Stimulated activated CD4-positive, alpha-beta T cell treated with anti-CD3 and anti-CD28 coated beads, TNF-alpha, amount 100 ng/mL, for 24 hours (primary cell): Measurements from ENCODE around the gene NR3C1.

Experiments
- DNase-seq, 3 experiments: peaks; one replicate each; pipeline ENCODE4 v3.0.0-alpha.2; 2020; ENCODE audit warnings: low read depth in 3 of 3

Gene NR3C1

DNA sequence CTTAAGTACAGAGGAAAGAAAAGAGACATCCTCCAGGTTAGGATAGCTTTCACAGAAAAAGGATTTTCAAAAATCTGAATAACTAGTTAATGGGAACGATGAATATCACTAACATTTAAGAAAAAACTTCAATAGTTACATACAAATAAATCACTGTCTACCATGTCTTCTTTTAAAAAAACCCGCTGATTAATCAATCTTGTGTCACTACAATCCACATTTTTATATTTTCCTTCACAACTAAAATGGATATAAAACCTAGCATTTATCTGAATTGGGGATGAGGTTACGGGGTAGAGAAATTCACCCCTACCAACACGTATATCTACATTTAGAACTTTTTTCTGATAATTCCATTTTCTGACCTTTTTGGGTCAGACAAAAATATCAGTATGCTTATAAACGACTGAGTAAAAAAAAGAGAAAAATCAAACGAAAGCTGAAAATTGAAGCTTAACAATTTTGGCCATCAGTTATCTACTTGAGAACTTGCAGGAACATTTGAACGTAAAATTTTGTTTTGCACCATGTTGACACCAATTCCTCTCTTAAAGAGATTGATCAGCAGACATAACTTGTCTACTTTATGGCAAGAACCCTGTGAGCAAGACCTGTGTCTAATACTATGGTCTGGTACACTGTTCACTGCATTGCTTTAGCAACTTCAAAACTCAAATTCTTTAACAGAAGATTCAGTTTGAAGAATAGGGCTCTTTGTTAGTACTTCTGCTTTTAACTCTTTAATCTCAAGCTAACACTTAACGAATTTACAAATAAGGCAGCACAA is 4.8 kb downstream of the NR3C1 start:
- no peak for DNase-seq

DNA sequence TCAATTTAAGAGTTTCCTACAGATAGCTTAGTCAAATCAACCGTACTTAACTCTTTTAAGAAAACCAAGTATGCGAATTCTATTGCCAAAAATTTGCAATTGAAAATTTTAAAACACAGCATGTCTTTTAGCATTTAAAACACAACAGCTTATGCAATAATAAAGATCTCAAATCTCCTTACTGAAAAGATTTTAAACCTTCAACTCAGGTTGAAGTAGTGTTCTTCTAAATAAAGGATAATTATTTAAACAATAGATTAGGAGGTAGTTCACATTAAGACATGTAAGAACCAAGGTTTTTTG is 5.5 kb downstream of the NR3C1 start:
- no peak for DNase-seq

DNA sequence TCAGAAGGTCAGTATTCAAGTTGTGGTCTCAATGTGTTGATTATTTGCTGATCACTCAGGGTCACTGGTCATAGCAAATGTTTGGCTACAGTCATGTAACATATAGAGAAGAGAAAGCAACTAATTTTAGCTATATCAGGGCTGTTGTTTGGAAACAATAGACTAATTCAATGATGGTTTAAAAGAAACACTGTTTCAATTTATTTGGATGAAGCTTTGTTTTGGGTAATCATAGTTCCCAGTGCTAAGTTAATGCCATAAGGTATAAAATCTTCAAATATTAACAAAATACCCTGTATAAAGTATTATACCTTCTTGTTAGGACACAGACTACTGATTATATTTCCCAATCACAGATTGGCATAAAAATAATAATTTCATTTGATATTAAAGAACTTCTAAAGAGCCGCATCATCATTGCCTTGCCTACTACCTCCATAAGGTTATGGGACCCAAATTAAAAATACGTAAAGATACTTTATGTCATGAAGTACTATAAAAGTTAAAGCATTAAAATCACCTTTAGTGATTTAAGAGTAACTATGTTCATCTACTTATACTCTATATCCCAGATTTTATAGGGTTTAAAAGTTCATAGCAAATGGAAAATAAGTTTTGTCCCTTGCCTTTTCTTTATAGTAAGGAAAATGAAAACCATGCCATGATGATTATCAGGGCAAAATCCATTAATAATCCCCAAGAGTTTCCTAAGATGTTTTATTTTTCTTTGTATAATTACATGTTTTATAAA is 6.0 kb downstream of the NR3C1 start:
- no peak for DNase-seq

DNA sequence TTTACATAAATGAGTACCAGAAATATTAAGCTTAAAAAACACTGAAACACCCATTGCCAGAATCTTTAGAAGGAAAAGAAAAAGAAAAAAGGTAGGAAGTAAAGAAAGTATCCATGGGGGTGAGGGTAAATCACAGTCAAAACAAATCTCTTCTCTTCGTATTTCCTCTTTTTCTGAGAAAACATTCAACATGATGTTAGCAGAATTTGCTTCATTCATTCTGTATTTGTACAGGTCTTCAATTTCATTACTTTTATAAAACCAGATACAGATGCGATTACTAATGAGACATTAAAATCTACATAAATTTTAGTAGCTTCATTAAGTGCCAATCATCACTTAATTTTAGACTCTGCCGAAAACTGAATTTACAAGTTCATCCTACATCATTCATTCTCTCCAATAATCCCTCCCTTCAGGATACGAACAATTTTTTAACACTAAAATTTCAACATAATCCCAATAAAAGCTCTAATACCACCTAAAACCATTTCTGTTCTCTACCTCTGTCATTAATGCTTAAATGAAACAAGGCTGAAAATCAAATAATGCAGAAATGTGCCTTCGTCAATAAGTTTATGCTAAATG is 7.0 kb downstream of the NR3C1 start:
- no peak for DNase-seq

DNA sequence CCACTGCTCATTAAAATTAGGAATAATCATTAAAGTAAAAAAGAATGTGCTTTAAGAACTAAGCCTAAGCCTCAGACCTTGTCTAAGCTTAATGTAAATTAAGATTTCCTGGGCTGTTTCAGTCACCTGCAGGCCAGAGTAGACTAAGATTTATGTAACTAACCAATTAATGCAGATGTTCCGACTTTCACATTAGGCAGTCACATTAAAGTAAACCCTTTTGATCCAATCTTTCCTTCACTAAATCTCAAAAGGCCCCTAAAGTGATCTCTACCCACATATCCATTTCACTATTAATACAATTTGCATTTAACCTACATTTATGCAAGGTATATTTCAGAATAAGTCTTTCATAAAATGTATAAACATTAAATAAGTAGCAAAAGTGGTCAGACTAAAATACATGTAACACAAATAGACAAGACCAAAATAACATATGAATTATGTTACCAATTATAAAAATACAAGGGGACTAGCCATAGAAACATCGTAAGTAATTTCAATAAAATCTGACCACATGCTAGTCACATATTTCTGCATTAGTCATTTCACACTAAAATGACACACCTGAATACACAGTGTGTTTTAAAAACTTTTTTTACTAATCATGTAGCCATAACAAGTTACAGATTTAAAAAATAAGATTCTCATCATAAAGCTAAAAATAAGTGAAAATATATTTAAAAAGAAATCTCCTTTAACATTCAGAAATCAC is 7.7 kb downstream of the NR3C1 start:
- no peak for DNase-seq

DNA sequence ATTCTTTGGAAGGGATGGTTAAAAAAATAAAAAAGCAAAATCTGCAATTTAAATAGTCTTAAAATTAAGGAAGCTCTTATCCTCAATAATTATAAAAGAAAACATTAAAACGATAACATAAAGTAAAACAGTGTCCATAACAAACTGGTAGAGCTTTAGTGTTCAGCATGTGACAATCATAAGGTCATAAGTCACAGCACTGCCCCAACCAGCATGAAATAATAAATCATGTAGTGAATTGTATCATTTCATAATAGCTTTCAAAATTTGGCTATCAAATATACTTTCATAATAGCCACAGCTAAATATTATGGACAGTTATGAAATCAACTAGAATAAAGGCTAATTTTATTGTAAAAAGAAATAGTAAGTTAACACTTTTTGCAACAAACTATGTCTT is 10.0 kb downstream of the NR3C1 start:
- no peak for DNase-seq

DNA sequence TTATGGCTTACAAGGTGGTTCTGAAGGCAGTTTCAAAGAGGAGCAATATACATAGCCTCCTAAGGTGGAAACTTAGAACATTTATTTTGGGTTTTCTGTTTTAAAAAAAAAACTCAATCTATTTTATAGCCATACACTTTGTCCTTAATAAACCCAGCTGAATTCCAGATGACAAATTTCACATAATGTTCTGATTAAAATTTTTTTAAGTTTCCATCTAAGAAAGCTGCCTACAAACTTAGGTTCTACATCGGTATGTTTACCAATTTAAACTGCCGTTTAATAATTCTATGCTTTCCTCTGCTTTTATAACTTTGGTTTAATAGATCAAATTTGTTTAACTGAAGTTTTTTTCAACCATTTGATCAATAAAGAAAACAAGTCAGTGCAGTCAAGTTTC is 12.5 kb downstream of the NR3C1 start:
- no peak for DNase-seq

DNA sequence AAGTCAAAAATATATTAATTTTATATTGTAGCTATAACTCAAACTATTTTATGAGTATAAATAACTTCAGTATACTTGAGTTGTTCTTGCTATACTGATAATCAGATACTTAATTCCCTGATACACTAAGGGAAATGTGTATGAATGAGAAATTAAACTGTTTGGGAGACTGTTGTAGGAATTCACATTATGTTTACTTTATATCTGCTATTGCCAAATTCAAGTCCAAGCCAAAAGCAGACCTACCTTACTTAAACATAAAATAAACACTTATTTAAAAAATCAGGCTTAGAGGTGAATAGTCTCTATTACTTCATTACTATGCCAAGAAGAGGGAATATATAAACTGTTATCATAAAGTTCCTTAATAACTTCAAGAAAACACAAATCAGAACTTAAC is 13.2 kb downstream of the NR3C1 start:
- no peak for DNase-seq

DNA sequence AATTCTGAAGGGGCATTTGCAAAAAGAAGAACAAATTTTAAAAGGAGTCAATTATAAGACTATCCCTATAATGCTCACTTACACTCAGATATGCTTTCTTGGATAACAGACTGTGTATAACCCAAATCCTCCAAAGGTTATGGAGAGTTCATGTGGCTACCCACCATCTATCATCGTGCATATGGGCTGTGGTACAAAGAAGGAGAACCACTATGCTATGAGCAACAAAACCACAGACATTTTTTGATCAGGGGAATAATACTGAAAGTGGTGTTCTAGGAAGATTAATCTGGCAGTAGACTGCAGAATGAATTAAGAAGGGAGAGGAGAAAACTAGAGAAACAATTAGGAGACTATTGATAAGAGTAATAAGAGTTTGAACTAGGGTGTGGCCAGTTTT is 16.8 kb downstream of the NR3C1 start:
- DNase-seq: no peak

DNA sequence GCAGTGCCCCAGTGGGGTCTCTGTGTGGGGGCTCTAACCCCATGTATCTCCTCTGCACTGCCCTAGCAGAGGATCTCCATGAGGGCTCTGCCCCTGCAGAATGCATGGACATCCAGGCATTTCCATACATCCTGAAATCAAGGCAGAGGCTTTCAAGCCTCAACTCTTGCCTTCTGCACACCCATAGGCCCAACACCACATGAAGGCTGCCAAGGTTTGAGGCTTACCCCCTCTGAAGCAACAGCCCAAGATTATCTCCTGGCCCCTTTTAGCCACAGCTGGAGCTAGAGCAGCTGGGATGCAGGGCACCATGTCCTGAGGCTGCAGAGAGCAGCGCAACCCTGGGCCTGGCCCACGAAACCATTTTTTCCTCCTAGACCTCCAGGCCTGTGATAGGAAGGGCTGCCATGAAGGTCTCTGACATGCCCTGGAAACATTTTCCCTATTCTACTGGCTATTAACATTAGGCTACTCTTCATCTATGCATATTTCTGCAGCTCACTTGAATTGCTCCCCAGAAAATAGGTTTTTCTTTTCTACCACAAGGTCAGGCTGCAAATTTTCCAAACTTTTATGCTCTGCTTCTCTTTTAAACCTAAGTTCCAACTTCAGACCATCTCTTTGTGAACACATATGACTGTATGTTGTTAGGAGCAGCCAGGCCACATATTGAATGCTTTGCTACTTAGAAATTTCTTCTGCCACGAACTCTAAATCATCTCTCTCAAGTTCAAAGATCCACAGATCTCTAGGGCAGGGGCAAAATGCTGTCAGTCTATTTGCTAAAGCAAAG is 18.4 kb downstream of the NR3C1 start:
- no peak for DNase-seq

DNA sequence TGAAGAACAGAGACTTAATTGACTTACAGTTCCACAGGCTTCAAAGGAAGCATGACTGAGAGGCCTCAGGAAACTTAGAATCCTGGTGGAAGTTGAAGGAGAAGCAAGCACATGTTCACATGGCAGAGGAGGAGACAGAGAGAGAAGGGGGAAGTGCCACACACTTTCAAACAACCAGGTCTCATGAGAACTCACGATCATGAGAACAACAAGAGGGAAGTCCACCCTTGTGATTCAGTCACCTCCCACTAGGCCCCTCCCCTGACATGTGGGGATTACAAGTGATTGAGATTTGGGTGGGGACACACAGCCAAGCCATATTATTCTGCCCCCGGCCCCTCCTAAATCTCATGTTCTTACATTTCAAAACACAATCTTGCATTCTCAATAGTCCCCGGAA is 19.5 kb downstream of the NR3C1 start:
- no peak for DNase-seq

DNA sequence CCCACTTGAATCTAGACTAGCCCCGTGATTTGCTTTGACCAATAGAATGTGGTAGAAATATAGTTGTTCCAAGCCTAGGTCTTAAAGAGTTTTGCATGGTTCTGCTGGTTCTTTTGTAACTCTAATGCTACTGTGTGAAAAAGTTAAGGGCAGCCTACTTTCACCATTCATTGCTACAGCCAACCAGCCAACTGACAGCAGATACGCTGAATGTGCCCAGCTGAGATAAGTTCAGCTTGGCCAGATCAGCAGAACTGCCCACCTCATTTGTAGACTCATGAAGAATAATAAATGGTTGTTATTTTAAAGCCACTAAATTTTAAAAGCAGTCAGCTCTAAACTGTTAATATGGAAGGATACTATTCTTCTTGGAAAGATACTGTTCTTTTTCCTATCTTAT is 23.9 kb downstream of the NR3C1 start:
- DNase-seq: no peak

DNA sequence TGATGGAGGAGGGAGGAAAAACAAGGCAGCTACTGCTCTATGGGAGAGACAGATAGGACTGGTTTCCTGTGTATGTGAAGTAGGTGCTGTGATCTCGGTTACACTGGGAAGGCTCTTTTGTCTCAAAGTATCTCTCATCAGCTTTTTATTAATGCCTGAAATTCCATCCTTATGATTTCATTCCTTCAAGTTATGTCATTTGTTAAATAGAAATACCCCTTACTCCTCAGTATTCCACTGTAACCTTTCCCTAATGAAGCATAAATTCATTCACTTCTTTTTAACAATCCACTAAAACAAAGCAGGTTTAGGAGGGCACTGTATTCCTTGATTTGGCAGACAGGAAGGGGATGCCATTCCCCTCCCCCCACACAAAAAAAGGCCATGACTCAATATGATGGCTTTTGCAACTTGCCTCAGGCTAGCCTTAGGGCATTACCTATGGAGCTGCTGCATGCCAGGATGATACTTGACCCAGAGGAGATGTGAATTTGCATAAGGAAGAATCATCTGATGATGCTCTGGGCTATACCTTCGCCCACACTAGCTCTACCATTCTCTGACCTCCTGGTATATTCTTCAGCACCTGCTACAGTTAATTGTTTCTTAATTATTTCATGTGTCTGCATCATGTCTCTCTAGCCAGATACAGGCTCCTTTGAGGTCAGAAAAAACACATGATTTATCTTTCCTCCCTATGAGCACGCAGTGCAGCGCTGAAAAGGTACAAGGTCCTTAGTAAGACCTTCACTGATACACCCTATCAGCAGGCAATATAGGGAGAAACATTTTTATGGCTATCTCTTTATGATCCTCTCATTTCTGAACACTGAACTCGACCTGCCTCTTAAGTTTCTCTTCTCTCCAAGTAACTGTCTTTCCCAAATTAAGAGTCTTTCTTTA is 26.3 kb downstream of the NR3C1 start:
- DNase-seq: no peak

DNA sequence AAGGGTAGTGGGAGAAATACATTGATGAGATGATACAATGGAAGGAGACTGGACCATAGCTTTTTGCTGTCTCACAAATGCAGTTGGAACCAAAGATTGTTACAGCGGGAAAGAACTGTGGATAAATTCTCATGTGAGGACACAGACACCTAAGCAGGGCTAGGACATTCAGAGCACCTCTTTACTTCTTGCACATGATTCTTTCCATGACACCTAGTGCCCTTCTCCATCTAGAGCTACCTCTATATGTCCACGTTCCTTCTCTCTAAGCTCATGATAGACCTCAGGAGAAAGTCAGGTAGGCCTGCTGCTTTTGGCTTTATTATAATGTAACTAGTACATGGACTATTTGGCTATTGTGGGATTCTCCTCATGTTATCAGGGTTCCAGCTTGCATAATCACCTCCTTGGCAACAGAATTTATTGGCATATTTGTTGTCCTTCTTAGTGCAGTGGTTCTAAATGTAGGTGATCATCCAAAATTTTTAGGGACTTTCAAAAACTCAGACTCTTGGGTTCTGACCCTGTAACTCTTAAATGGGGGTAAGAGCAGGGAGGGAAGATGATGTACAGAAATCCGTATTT is 27.2 kb downstream of the NR3C1 start:
- no peak for DNase-seq

DNA sequence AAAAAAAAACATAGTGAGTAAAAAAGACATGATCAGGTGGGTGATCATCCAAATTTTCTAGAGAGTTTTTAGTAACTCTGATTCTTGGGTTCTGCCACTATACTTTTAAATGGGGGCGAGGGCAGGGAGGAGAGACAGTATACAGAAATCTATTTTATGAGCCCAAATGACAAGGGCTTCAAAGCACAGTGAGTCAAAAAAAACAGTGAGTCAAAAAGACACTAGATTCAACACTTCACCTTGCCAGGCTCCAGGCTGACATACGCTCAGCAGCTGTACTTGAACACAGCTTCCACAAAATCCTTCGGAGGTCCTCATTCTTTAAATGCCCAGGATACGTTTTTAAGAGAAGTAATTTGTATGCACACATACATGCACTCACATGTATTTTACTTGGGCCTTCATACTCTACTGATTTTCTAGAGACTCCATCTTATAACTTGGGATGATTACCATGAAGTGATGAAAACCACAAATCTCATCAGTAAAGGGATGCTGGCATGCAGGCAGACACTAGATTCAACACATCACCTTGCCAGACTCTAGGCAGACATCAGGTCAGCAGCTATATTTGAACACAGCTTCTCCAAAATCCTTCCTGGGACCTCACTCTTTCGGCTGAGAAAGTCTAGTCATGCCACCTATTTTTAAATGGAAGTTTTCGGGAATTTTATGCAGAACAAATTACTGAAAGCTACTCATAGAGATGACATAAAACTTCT is 28.8 kb downstream of the NR3C1 start:
- no peak for DNase-seq

DNA sequence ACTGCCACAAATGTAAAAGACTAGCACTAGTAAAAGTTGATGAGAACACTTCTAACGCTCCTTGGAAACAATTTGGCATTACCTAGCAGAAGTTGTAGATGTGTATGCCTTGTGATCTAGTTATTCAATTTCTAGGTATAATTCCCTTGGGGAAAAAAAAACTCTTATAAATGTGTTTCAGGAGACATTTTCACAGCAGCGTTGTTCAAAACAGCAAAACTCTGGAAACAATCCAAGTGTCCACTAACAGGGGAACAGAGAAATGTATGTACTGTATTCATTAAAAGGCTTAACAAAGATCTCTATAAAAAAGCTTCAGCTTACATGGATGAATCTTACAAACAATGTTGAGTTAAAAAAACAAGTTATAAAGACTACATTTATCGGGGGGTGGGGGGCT is 30.4 kb downstream of the NR3C1 start:
- DNase-seq: no peak

DNA sequence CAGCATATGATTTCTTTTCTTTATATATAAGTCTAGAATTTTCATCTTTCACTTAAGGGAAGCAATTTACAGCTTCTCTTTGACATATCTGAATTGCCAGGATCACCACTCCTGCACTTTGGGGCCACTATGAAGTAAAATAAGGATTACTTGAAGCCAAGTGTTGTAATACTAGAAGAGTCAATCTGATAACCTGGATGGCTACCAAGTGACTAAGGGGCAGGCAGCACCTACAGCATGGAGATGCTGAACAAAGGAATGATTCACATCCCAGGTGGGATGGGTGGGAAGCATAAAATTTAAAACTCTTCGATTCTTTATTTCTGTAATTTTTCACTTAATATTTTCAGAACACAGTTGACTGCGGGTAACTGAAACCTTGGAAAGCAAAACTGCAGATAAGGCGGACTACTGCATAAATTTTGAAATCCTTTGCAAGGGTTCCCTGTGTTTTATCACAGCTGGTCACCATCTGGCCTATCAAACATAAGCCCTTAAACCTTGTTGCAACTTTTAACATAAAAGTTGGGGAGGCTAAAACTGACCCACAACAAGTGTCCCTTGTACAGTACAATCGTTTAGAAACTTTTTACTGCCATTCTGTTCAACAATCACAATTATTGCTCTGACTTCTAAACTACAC is 31.2 kb downstream of the NR3C1 start:
- DNase-seq: no peak

DNA sequence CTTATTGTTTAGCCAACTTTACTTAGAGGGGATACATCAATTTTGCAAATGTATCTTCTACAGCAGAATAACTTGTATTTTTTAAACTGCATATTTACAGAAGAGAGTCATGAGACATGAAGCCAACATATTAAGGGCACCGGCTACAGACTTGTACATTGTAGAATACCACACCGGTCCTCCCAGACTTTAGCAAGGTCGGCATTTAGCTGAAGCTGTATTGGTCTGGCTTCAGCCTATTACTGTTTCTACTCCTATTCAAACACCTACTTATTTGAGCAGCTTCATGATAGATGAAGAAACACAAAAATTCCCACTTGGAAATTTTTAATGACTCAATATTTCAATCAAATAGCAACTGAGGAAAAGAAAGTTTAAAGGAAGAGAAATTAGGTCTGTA is 33.0 kb downstream of the NR3C1 start:
- DNase-seq: no peak

DNA sequence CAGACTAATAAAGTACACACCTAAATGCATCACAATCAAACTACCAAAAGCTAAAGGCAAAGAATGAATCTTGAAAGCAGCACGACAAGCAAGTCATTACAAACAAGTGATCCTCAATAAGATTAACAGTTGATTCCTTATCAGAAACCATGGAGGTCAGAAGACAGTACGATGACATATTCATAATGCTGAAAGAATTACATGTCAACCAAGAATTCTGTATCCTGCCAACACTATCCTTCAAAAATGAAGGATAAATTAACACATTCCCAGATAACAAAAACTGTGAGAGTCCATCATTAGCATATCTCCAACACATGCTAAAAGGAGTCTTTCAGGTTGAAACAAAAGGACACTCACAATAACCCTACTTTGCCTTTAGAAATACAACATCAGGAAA is 39.4 kb downstream of the NR3C1 start:
- no peak for DNase-seq
